ENCODE measurements around the gene CDH4. TPM values are rescaled to one million over a fixed set of nuclear protein-coding genes. Genes with fewer than 3 reads are reported as not detected.

The CDH4 gene
- total RNA-seq, 2 donors from 2014 or later: 0.05 to 2.2 TPM

DNA sequence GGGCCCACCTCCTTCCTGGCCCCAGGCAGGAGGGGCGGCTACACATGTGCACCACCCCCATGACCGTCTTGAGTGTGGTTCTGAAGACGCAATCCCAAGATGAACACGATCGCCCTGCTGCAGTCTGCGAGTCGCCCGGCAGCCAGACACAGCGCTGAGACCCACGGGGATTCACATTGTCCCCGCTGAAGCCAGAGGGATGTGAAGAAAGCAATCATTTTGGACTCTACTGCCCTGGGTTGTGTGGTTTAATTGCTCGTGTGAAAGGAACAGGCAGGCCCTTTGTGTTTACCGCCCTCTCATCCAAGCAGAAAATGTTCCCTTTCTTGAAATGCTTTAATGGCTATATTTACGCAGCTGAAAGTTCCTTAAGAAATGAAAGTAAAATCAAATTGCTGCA is 534.2 kb downstream of the CDH4 start:
- Histone ChIP-seq H3K4me3 (no peak overlapping the region), H3K4me1 (replicated peaks) (peaks cover 4% of the 10 kb centered on the region), H3K9me3 (no peaks in the 10 kb centered on the region), H3K27me3 (replicated peaks; ENCODE audit: insufficient read depth) (no peaks in the 10 kb centered on the region), H3K27ac (peak overlapping the region in 1 of 2 donors; percentile 50), H3K36me3 (no peaks in the 10 kb centered on the region)
- peak; percentile 30 for DNase-seq (ENCODE audit: low spot score)
- peak; percentile 75 for TF ChIP-seq POLR2AphosphoS5 (IDR thresholded peaks at IDR 0.05)
- TF ChIP-seq, protein P1, sequence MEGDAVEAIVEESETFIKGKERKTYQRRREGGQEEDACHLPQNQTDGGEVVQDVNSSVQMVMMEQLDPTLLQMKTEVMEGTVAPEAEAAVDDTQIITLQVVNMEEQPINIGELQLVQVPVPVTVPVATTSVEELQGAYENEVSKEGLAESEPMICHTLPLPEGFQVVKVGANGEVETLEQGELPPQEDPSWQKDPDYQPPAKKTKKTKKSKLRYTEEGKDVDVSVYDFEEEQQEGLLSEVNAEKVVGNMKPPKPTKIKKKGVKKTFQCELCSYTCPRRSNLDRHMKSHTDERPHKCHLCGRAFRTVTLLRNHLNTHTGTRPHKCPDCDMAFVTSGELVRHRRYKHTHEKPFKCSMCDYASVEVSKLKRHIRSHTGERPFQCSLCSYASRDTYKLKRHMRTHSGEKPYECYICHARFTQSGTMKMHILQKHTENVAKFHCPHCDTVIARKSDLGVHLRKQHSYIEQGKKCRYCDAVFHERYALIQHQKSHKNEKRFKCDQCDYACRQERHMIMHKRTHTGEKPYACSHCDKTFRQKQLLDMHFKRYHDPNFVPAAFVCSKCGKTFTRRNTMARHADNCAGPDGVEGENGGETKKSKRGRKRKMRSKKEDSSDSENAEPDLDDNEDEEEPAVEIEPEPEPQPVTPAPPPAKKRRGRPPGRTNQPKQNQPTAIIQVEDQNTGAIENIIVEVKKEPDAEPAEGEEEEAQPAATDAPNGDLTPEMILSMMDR (IDR thresholded peaks at IDR 0.05): no peak
- WGBS: 33% methylated on average over 14 of the region's 14 CpGs
- intact Hi-C loops (cut with DNase I): no loop called here

- DNase-seq (ENCODE audit: low spot score): no peak
- TF ChIP-seq POLR2AphosphoS5 (IDR thresholded peaks at IDR 0.05) (no peak), POLR2A (IDR thresholded peaks at IDR 0.05) (no peak)
- TF ChIP-seq, protein P1 (IDR thresholded peaks at IDR 0.05): no peak
- Histone ChIP-seq H3K9me3 (no peaks in the 10 kb centered on the region), H3K36me3 (no peaks in the 10 kb centered on the region), H3K27ac (no peak overlapping the region), H3K4me3 (no peak overlapping the region), H3K4me1 (replicated peaks) (peaks cover 4% of the 10 kb centered on the region), H3K27me3 (replicated peaks; ENCODE audit: insufficient read depth) (no peaks in the 10 kb centered on the region)
- WGBS: 58% methylated on average over 5 of the region's 5 CpGs
- intact Hi-C loops (cut with DNase I): no loop called here
Observed at GRCh38 chr20:61788343-61788742, 536.3 kb downstream of the CDH4 start.

- TF ChIP-seq POLR2AphosphoS5 (IDR thresholded peaks at IDR 0.05) (peak; percentile 77), POLR2A (IDR thresholded peaks at IDR 0.05) (no peak)
- TF ChIP-seq, protein P1 (IDR thresholded peaks at IDR 0.05): no peak
- WGBS: 54% methylated on average over 10 of the region's 10 CpGs
- intact Hi-C loops (cut with DNase I): no loop called here
- Histone ChIP-seq H3K9me3 (no peaks in the 10 kb centered on the region), H3K27ac (no peak overlapping the region), H3K27me3 (replicated peaks; ENCODE audit: insufficient read depth) (no peaks in the 10 kb centered on the region), H3K36me3 (no peaks in the 10 kb centered on the region), H3K4me1 (replicated peaks) (peaks cover 4% of the 10 kb centered on the region), H3K4me3 (no peak overlapping the region)
- peak; percentile 72 for DNase-seq (ENCODE audit: low spot score)
Observed at GRCh38 chr20:61789329-61789728, 537.3 kb downstream of the CDH4 start.

DNA sequence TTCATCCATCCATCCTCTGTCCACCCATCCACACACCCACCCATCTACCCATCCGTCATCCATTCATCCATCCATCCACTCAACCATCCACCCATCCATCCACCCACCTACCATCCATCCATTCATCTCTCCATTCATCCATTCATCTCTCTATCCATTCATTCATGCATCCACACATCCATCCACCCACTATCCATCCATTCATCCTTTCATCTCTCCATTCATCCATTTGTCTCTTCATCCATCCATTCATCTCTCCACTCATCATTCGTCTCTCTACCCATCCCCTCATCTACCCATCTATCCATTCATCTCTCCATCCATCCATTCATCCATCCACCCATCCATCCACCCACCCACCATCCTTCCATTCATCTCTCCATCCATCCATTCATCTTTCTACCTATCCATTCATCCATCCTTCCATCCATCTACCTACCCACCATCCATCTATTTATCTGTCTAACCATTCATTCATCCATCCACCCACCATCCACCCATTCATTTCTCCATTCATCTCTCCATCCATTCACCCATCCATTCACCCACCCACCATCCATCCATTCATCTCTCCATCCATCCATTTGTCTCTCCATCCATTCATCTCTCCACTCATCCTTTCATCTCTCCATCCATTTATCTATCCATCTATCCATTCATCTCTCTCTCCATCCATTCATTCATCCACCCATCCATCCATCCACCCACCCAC is 538.2 kb downstream of the CDH4 start:
- H3K9me3 ChIP-seq: no peaks in the 10 kb centered on the region
- H3K36me3 ChIP-seq: no peaks in the 10 kb centered on the region
- TF ChIP-seq POLR2AphosphoS5 (IDR thresholded peaks at IDR 0.05) (no peak), POLR2A (IDR thresholded peaks at IDR 0.05) (no peak)
- TF ChIP-seq, protein P1 (IDR thresholded peaks at IDR 0.05): no peak
- DNase-seq (ENCODE audit: low spot score): no peak
- peaks cover 4% of the 10 kb centered on the region for H3K4me1 ChIP-seq (replicated peaks)
- 93% methylated on average over 2 of the region's 2 CpGs for WGBS
- H3K27ac ChIP-seq: no peak overlapping the region
- intact Hi-C loops (cut with DNase I): no loop called here
- no peaks in the 10 kb centered on the region for H3K27me3 ChIP-seq (replicated peaks; ENCODE audit: insufficient read depth)
- H3K4me3 ChIP-seq: no peak overlapping the region

DNA sequence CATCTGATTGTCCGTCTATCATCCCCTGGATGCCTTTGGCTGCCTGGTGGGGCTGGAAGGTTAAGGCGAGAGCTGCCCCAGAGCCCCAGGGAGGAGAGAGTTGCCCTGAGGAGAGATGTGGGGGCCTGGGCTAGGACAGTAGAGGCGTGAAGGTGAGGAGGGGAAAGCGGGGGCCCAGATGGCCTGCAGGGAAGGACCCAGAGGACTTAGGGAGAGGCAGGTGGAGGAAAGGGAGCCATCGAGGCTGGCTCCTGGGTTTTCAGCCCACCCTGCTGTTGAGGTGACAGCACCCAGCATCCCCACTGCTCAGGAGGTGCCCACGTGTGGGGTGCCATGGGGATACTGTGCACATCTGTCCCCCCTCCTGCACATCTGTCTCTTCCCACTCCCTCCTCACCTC is 539.9 kb downstream of the CDH4 start:
- H3K27me3 ChIP-seq (replicated peaks; ENCODE audit: insufficient read depth): no peaks in the 10 kb centered on the region
- 81% methylated on average over 6 of the region's 6 CpGs for WGBS
- no peak for DNase-seq (ENCODE audit: low spot score)
- H3K9me3 ChIP-seq: no peaks in the 10 kb centered on the region
- no peaks in the 10 kb centered on the region for H3K4me1 ChIP-seq (replicated peaks)
- no peaks in the 10 kb centered on the region for H3K36me3 ChIP-seq
- H3K27ac ChIP-seq: no peak overlapping the region
- no peak overlapping the region for H3K4me3 ChIP-seq
- intact Hi-C loops (cut with DNase I): no loop called here
- TF ChIP-seq, protein P1 (IDR thresholded peaks at IDR 0.05): no peak
- no peak for TF ChIP-seq POLR2A (IDR thresholded peaks at IDR 0.05)
- TF ChIP-seq POLR2AphosphoS5 (IDR thresholded peaks at IDR 0.05): no peak

Data from prostate gland (tissue), 2 donors.